Measurements from ENCODE around the gene CASP1. TPM values are rescaled to one million over a fixed set of nuclear protein-coding genes. Genes with fewer than 3 reads are reported as not detected.

CASP1 gene
- total RNA-seq, 1 experiment from 2014 or later, result not detected

GRCh38 chr11:104991994-104992393, 43.0 kb downstream of the CASP1 start:
- H2BK15ac ChIP-seq (ENCODE audit: low read depth, low read length), result no peak overlapping the region
- H4K8ac ChIP-seq (replicated peaks; ENCODE audit: insufficient read length, low read depth, low read length), result no peak overlapping the region
- no peak overlapping the region for H2AFZ ChIP-seq (ENCODE audit: low read length)
- no peaks in the 10 kb centered on the region for H3K4me1 ChIP-seq (ENCODE audit: insufficient read depth, low read length)
- no peak overlapping the region for H2BK20ac ChIP-seq (ENCODE audit: low read depth, low read length, poor library complexity, severe bottlenecking)
- no peak overlapping the region for H2BK5ac ChIP-seq (ENCODE audit: insufficient read length, low read length)
- no peak overlapping the region for H2AK5ac ChIP-seq (ENCODE audit: insufficient read length, low read length)
- no peak for DNase-seq
- no peak overlapping the region for H3K4me3 Mint-ChIP-seq
- no peak overlapping the region for H4K91ac ChIP-seq (ENCODE audit: insufficient read length, low read depth, low read length)
- H3K23me2 ChIP-seq (ENCODE audit: insufficient read length, low read depth, low read length, poor library complexity, severe bottlenecking), result no peaks in the 10 kb centered on the region
- H3K27me3 ChIP-seq (ENCODE audit: insufficient read depth, low read length), result no peaks in the 10 kb centered on the region
- no peak overlapping the region for H3K56ac ChIP-seq (ENCODE audit: insufficient read length, low read depth, low read length)
- H3K4ac ChIP-seq (ENCODE audit: low read depth, low read length), result no peak overlapping the region
- no CpG with 5 or more reads among the region's 4 CpGs for WGBS (ENCODE audit: extremely low coverage, insufficient read length, low lambda C conversion rate)
- no peak overlapping the region for H3K9ac ChIP-seq (ENCODE audit: extremely low read depth, insufficient read length, low read length)
- H3K27ac Mint-ChIP-seq, result no peak overlapping the region
- TF ChIP-seq, protein P1, sequence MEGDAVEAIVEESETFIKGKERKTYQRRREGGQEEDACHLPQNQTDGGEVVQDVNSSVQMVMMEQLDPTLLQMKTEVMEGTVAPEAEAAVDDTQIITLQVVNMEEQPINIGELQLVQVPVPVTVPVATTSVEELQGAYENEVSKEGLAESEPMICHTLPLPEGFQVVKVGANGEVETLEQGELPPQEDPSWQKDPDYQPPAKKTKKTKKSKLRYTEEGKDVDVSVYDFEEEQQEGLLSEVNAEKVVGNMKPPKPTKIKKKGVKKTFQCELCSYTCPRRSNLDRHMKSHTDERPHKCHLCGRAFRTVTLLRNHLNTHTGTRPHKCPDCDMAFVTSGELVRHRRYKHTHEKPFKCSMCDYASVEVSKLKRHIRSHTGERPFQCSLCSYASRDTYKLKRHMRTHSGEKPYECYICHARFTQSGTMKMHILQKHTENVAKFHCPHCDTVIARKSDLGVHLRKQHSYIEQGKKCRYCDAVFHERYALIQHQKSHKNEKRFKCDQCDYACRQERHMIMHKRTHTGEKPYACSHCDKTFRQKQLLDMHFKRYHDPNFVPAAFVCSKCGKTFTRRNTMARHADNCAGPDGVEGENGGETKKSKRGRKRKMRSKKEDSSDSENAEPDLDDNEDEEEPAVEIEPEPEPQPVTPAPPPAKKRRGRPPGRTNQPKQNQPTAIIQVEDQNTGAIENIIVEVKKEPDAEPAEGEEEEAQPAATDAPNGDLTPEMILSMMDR (conservative IDR thresholded peaks at IDR 0.05), result no peak
- H3K27me3 Mint-ChIP-seq (ENCODE audit: low read depth), result no peaks in the 10 kb centered on the region
- H3K9me3 ChIP-seq (ENCODE audit: control insufficient read depth, low read depth, low read length), result no peaks in the 10 kb centered on the region
- no peak overlapping the region for H4K5ac ChIP-seq (ENCODE audit: insufficient read length, low read depth, low read length)
- H3K79me2 ChIP-seq (ENCODE audit: insufficient read depth, low read length), result no peaks in the 10 kb centered on the region
- no peak overlapping the region for H3K18ac ChIP-seq (ENCODE audit: insufficient read length, low read depth, low read length)
- no peak overlapping the region for H2BK120ac ChIP-seq (ENCODE audit: low read depth, low read length, poor library complexity, severe bottlenecking)
- no peaks in the 10 kb centered on the region for H3K79me1 ChIP-seq (ENCODE audit: insufficient read depth, low read depth, low read length, poor library complexity, severe bottlenecking)
- no peak overlapping the region for H3K4me2 ChIP-seq (ENCODE audit: insufficient read depth, insufficient read length, low read length)
- no peak overlapping the region for H3T11ph ChIP-seq (ENCODE audit: low read length)
- no peak overlapping the region for H2BK12ac ChIP-seq (ENCODE audit: insufficient read length, low read depth, low read length)
- H3K27ac ChIP-seq (ENCODE audit: insufficient read length, low read depth, low read length), result no peak overlapping the region
- H3K36me3 Mint-ChIP-seq (ENCODE audit: insufficient read depth in 1 of 3, low read depth in 3 of 3), result peaks cover 0 to 12% (median 4%) of the 10 kb centered on the region in 3 experiments; a peak in 1 of 7 replicates
- H3K14ac ChIP-seq (ENCODE audit: insufficient read depth, low read length), result no peak overlapping the region
- H3K23ac ChIP-seq (ENCODE audit: insufficient read length, low read depth, low read length), result no peak overlapping the region
- H3K9me3 Mint-ChIP-seq, result peaks cover 8 to 12% of the 10 kb centered on the region in 2 experiments; a peak in 4 of 5 replicates
- H3K4me1 Mint-ChIP-seq, result no peaks in the 10 kb centered on the region
- H4K20me1 ChIP-seq (ENCODE audit: control insufficient read depth, insufficient read depth, insufficient read length), result no peaks in the 10 kb centered on the region

Data from H9 (cell line).